ENCODE measurements around the gene BUD13.

DNA sequence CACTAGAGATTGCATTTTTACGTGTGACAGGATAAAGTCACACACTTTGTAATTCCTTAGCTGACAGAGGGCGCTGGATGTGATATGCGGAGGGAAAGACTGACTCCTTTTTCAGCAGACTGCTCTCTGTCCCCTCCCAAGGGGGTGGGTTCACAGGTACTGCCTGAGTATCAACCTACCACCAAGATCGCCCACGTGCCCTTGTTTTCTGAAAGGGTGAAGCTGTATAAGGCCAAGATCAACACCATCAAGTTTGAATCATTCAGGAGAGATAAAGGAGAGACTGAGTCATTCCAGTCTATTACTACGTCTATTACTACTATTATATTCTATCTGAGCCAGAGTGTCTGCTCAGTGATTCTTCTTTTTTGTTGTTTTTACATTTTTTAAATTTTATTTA lies 30.7 kb downstream of the BUD13 start:
- TF ChIP-seq, protein P1, sequence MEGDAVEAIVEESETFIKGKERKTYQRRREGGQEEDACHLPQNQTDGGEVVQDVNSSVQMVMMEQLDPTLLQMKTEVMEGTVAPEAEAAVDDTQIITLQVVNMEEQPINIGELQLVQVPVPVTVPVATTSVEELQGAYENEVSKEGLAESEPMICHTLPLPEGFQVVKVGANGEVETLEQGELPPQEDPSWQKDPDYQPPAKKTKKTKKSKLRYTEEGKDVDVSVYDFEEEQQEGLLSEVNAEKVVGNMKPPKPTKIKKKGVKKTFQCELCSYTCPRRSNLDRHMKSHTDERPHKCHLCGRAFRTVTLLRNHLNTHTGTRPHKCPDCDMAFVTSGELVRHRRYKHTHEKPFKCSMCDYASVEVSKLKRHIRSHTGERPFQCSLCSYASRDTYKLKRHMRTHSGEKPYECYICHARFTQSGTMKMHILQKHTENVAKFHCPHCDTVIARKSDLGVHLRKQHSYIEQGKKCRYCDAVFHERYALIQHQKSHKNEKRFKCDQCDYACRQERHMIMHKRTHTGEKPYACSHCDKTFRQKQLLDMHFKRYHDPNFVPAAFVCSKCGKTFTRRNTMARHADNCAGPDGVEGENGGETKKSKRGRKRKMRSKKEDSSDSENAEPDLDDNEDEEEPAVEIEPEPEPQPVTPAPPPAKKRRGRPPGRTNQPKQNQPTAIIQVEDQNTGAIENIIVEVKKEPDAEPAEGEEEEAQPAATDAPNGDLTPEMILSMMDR (IDR thresholded peaks at IDR 0.05; ENCODE audit: poor library complexity, severe bottlenecking) = no peak
- no peak for TF ChIP-seq POLR2AphosphoS5 (IDR thresholded peaks at IDR 0.05)
- TF ChIP-seq MXI1 (conservative IDR thresholded peaks at IDR 0.05; ENCODE audit: poor library complexity, severe bottlenecking) = no peak
- TF ChIP-seq EP300 (conservative IDR thresholded peaks at IDR 0.05; ENCODE audit: poor library complexity, severe bottlenecking) = no peak
- TF ChIP-seq, protein P2, sequence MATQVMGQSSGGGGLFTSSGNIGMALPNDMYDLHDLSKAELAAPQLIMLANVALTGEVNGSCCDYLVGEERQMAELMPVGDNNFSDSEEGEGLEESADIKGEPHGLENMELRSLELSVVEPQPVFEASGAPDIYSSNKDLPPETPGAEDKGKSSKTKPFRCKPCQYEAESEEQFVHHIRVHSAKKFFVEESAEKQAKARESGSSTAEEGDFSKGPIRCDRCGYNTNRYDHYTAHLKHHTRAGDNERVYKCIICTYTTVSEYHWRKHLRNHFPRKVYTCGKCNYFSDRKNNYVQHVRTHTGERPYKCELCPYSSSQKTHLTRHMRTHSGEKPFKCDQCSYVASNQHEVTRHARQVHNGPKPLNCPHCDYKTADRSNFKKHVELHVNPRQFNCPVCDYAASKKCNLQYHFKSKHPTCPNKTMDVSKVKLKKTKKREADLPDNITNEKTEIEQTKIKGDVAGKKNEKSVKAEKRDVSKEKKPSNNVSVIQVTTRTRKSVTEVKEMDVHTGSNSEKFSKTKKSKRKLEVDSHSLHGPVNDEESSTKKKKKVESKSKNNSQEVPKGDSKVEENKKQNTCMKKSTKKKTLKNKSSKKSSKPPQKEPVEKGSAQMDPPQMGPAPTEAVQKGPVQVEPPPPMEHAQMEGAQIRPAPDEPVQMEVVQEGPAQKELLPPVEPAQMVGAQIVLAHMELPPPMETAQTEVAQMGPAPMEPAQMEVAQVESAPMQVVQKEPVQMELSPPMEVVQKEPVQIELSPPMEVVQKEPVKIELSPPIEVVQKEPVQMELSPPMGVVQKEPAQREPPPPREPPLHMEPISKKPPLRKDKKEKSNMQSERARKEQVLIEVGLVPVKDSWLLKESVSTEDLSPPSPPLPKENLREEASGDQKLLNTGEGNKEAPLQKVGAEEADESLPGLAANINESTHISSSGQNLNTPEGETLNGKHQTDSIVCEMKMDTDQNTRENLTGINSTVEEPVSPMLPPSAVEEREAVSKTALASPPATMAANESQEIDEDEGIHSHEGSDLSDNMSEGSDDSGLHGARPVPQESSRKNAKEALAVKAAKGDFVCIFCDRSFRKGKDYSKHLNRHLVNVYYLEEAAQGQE (IDR thresholded peaks at IDR 0.05; ENCODE audit: borderline replicate concordance) = no peak
- no peak for TF ChIP-seq TAF1 (IDR thresholded peaks at IDR 0.05; ENCODE audit: low read depth)
- no peak for TF ChIP-seq RAD21 (conservative IDR thresholded peaks at IDR 0.05)
